Mesendoderm (in vitro differentiated cells): ENCODE measurements around the gene DENND1B.
"Not testable (repeated sequence)": the region's sequence is repeated elsewhere in the genome, so short reads cannot be mapped to it uniquely, and the experiment has no call there.

Experiments
- DNase-seq: peaks from one replicate; pipeline ENCODE4 v3.0.0; 2013
- H2AK5ac ChIP-seq: 2 replicates; pipeline ENCODE4 v1.6.1; 2013; ENCODE audit warnings: low read length, inconsistent platforms
- H2BK120ac ChIP-seq: 2 replicates; pipeline ENCODE4 v1.6.1; 2013; ENCODE audit warnings: low read depth, mild to moderate bottlenecking, low read length, moderate library complexity, mixed read lengths
- H2BK15ac ChIP-seq: replicated peaks from 2 replicates; pipeline ENCODE4 v1.6.1; 2013; ENCODE audit warnings: low read depth, mild to moderate bottlenecking, moderate library complexity
- H2BK5ac ChIP-seq: 2 replicates; pipeline ENCODE4 v1.6.1; 2013; ENCODE audit warnings: low read length, inconsistent platforms
- H3K18ac ChIP-seq: 2 replicates; pipeline ENCODE4 v1.6.1; 2013; ENCODE audit warnings: mild to moderate bottlenecking, low read length, mixed read lengths
- H3K23ac ChIP-seq: one replicate; pipeline ENCODE4 v1.6.1; 2013; ENCODE audit warnings: low read length
- H3K27ac ChIP-seq: 2 replicates; pipeline ENCODE4 v1.5.1; 2013; ENCODE audit warnings: low read depth, mild to moderate bottlenecking, inconsistent platforms, low read length, moderate library complexity
- H3K27me3 ChIP-seq: 2 replicates; pipeline ENCODE4 v1.6.1; 2013; ENCODE audit warnings: low read length, control low read depth, mild to moderate bottlenecking, inconsistent platforms; ENCODE audit not compliant: insufficient read depth, poor library complexity
- H3K36me3 ChIP-seq: 2 replicates; pipeline ENCODE4 v1.6.1; 2013; ENCODE audit warnings: low read length, inconsistent platforms; ENCODE audit not compliant: control insufficient read depth, insufficient read depth
- H3K4ac ChIP-seq: one replicate; pipeline ENCODE4 v1.6.1; 2013; ENCODE audit warnings: low read depth, mild to moderate bottlenecking, low read length, moderate library complexity
- H3K4me1 ChIP-seq: 2 replicates; pipeline ENCODE4 v1.6.1; 2013; ENCODE audit warnings: low read depth, low read length, inconsistent platforms; ENCODE audit not compliant: control insufficient read depth
- H3K4me2 ChIP-seq: 2 replicates; pipeline ENCODE4 v1.6.1; 2013; ENCODE audit warnings: low read length
- H3K4me3 ChIP-seq: 2 replicates; pipeline ENCODE4 v1.5.1; 2013; ENCODE audit warnings: mild to moderate bottlenecking, low read length
- H3K56ac ChIP-seq: one replicate; pipeline ENCODE4 v1.6.1; 2013; ENCODE audit warnings: low read length
- H3K79me1 ChIP-seq: 2 replicates; pipeline ENCODE4 v1.6.1; 2013; ENCODE audit warnings: low read length, inconsistent platforms
- H3K79me2 ChIP-seq: 2 replicates; pipeline ENCODE4 v1.6.1; 2013; ENCODE audit warnings: mild to moderate bottlenecking, low read length; ENCODE audit not compliant: control insufficient read depth, insufficient read depth
- H3K9ac ChIP-seq: 2 replicates; pipeline ENCODE4 v1.6.1; 2013; ENCODE audit warnings: low read length, inconsistent platforms
- H4K5ac ChIP-seq: one replicate; pipeline ENCODE4 v1.6.1; 2013; ENCODE audit warnings: low read length
- H4K8ac ChIP-seq: one replicate; pipeline ENCODE4 v1.6.1; 2013; ENCODE audit warnings: low read depth, mild to moderate bottlenecking, control low read depth, low read length, moderate library complexity
- WGBS: extraction: QIAGEN DNeasy Blood & Tissue Kit; methylation state at CpG from one replicate; pipeline ENCODE4 v1.1.7; 2013; ENCODE audit warnings: low lambda C conversion rate, missing lambda C conversion rate; ENCODE audit not compliant: insufficient coverage; ENCODE audit errors: extremely low coverage; 5-methylcytosine and 5-hydroxymethylcytosine counted together

The DENND1B gene

GRCh38 chr1:197763769-197764168, 11.5 kb downstream of the DENND1B start:
- Histone ChIP-seq H3K9ac (no peak overlapping the region), H2BK120ac (no peak overlapping the region), H3K4me3 (no peak overlapping the region), H3K79me1 (no peaks in the 10 kb centered on the region), H3K36me3 (no peaks in the 10 kb centered on the region), H3K27ac (no peak overlapping the region), H3K23ac (no peak overlapping the region), H3K56ac (no peak overlapping the region), H3K4me1 (no peaks in the 10 kb centered on the region), H3K18ac (no peak overlapping the region), H2BK15ac (no peak overlapping the region), H3K79me2 (no peaks in the 10 kb centered on the region), H4K5ac (no peak overlapping the region), H2AK5ac (no peak overlapping the region), H3K27me3 (no peaks in the 10 kb centered on the region), H2BK5ac (no peak overlapping the region), H4K8ac (no peak overlapping the region), H3K4me2 (no peak overlapping the region), H3K4ac (no peak overlapping the region)
- WGBS: no CpG with 5 or more reads among the region's 4 CpGs
- no peak for DNase-seq

- no peak overlapping the region for H2BK120ac ChIP-seq
- H3K4me2 ChIP-seq: no peak overlapping the region
- H3K18ac ChIP-seq: no peak overlapping the region
- no peak overlapping the region for H2BK15ac ChIP-seq
- no peak for DNase-seq
- H3K56ac ChIP-seq: no peak overlapping the region
- no peak overlapping the region for H2BK5ac ChIP-seq
- no peak overlapping the region for H3K23ac ChIP-seq
- no peak overlapping the region for H3K27ac ChIP-seq
- H2AK5ac ChIP-seq: no peak overlapping the region
- H4K8ac ChIP-seq: no peak overlapping the region
- no peaks in the 10 kb centered on the region for H3K79me2 ChIP-seq
- H3K4me1 ChIP-seq: no peaks in the 10 kb centered on the region
- no peaks in the 10 kb centered on the region for H3K27me3 ChIP-seq
- no peak overlapping the region for H3K4ac ChIP-seq
- H3K4me3 ChIP-seq: no peak overlapping the region
- no peak overlapping the region for H4K5ac ChIP-seq
- no peaks in the 10 kb centered on the region for H3K36me3 ChIP-seq
- H3K79me1 ChIP-seq: no peaks in the 10 kb centered on the region
- no peak overlapping the region for H3K9ac ChIP-seq
Observed at GRCh38 chr1:197763307-197763706, 12.0 kb downstream of the DENND1B start.

GRCh38 chr1:197761654-197762053, 13.6 kb downstream of the DENND1B start:
- H2AK5ac ChIP-seq: no peak overlapping the region
- no peak for DNase-seq

GRCh38 chr1:197755553-197755952, 19.7 kb downstream of the DENND1B start:
- not testable (repeated sequence) for H3K36me3 ChIP-seq, H2BK15ac ChIP-seq, H3K27me3 ChIP-seq, H3K4me1 ChIP-seq, H3K18ac ChIP-seq, H3K4ac ChIP-seq, H3K4me3 ChIP-seq, H3K79me1 ChIP-seq, H2BK5ac ChIP-seq, H3K56ac ChIP-seq, H2AK5ac ChIP-seq, H4K5ac ChIP-seq, H4K8ac ChIP-seq, H3K23ac ChIP-seq, H3K9ac ChIP-seq, H3K79me2 ChIP-seq, H3K4me2 ChIP-seq, H3K27ac ChIP-seq, H2BK120ac ChIP-seq, DNase-seq
- WGBS: no CpG with 5 or more reads among the region's 4 CpGs

More at GRCh38 chr1:197761654-197762053, 13.6 kb downstream of the DENND1B start:
- no peak overlapping the region for H2BK5ac ChIP-seq
- H3K23ac ChIP-seq: no peak overlapping the region
- H3K4me1 ChIP-seq: no peaks in the 10 kb centered on the region
- H3K36me3 ChIP-seq: no peaks in the 10 kb centered on the region
- H3K4me3 ChIP-seq: no peak overlapping the region
- no peak overlapping the region for H3K27ac ChIP-seq
- no peak overlapping the region for H3K4me2 ChIP-seq
- H3K79me1 ChIP-seq: no peaks in the 10 kb centered on the region
- no peak overlapping the region for H2BK15ac ChIP-seq
- H3K4ac ChIP-seq: no peak overlapping the region
- H3K18ac ChIP-seq: no peak overlapping the region
- no peaks in the 10 kb centered on the region for H3K27me3 ChIP-seq
- no peak overlapping the region for H4K5ac ChIP-seq
- H4K8ac ChIP-seq: no peak overlapping the region
- no CpG with 5 or more reads among the region's 2 CpGs for WGBS
- no peak overlapping the region for H2BK120ac ChIP-seq
- no peak overlapping the region for H3K56ac ChIP-seq
- H3K9ac ChIP-seq: no peak overlapping the region
- no peaks in the 10 kb centered on the region for H3K79me2 ChIP-seq

- H3K79me2 ChIP-seq, H3K4me1 ChIP-seq, H4K5ac ChIP-seq, H3K27me3 ChIP-seq, H3K4me3 ChIP-seq, H2BK5ac ChIP-seq, H3K56ac ChIP-seq, DNase-seq, H2AK5ac ChIP-seq, H3K18ac ChIP-seq, H4K8ac ChIP-seq, H3K4ac ChIP-seq, H3K27ac ChIP-seq, H3K79me1 ChIP-seq, H3K36me3 ChIP-seq, H3K9ac ChIP-seq, H3K4me2 ChIP-seq, H2BK120ac ChIP-seq, H3K23ac ChIP-seq, H2BK15ac ChIP-seq: not testable (repeated sequence)
- 100% methylated on average over 1 of the region's 6 CpGs for WGBS
Observed at GRCh38 chr1:197752652-197753164, 22.6 kb downstream of the DENND1B start.

- Histone ChIP-seq H4K8ac (no peak overlapping the region), H2BK15ac (no peak overlapping the region), H3K36me3 (no peaks in the 10 kb centered on the region), H3K56ac (no peak overlapping the region), H2AK5ac (no peak overlapping the region), H3K9ac (no peak overlapping the region), H3K4me1 (no peaks in the 10 kb centered on the region), H3K4ac (no peak overlapping the region), H3K27me3 (no peaks in the 10 kb centered on the region), H3K27ac (no peak overlapping the region), H3K18ac (no peak overlapping the region), H3K4me3 (no peak overlapping the region), H3K23ac (no peak overlapping the region), H4K5ac (no peak overlapping the region), H3K79me2 (no peaks in the 10 kb centered on the region), H3K4me2 (no peak overlapping the region), H2BK5ac (no peak overlapping the region), H3K79me1 (no peaks in the 10 kb centered on the region), H2BK120ac (no peak overlapping the region)
- no peak for DNase-seq
Observed at GRCh38 chr1:197750366-197750765, 24.9 kb downstream of the DENND1B start.
